Mucosa of descending colon (tissue), 3 donors: ENCODE results near the gene SDR42E1. TPM values are rescaled to one million over a fixed set of nuclear protein-coding genes. Genes with fewer than 3 reads are reported as not detected.

Experiments used
- ATAC-seq: fragments of 200-7000 bp; cut with Tn5 transposase; one replicate; pipeline ENCODE4 v1.9.1; 2020; ENCODE audit warnings: mild to moderate bottlenecking, moderate library complexity
- DNase-seq, 3 donors: peaks; one replicate each; pipeline ENCODE4 v3.0.0-alpha.2; 2020
- H3K36me3 ChIP-seq: fragments of 200-600 bp; one replicate; pipeline ENCODE4 v1.8.0; 2021; ENCODE audit warnings: low read depth, mild to moderate bottlenecking
- H3K4me1 ChIP-seq: fragments of 200-600 bp; one replicate; pipeline ENCODE4 v1.8.0; 2021; ENCODE audit warnings: low read depth, mild to moderate bottlenecking
- H3K4me3 ChIP-seq: fragments of 200-600 bp; one replicate; pipeline ENCODE4 v1.8.0; 2021; ENCODE audit warnings: mild to moderate bottlenecking
- H3K9me3 ChIP-seq: fragments of 200-600 bp; one replicate; pipeline ENCODE4 v1.8.0; 2021; ENCODE audit warnings: mild to moderate bottlenecking
- intact Hi-C, 2 donors: fragments of 100-400 bp; cut with DNase I in 1 of 2; cut with micrococcal nuclease in 1 of 2; formaldehyde crosslinking; loops; one replicate each; pipeline versions ENCODE4 v1.11.0 to v1.11.1; 2022; cut with DNase I, micrococcal nuclease
- total RNA-seq, 3 donors: library from RNA; stranded (reverse); fragmentation: NEBNext Ultra II Directional in 2 of 3; extraction: Animal tissue kit (Norgen Biotek cat#: 25700) in 2 of 3; gene quantifications; one replicate each; pipeline versions ENCODE4 v1.2.1 to v1.2.4, GENCODE V29; 2021 to 2023
- TF ChIP-seq, protein P1 (sequence below): fragments of 200-600 bp; IDR thresholded peaks from one replicate; pipeline ENCODE4 v1.8.0; 2022; ENCODE audit warnings: antibody characterized with exemption, mild to moderate bottlenecking
- donor health status: DM: no; HTN: no; CAD: no; lungs with moderate emphysema.
- donor health status: DM: no; HTN: no; CAD: no.
- donor health status: DM: no; HTN: yes; CAD: no.

Gene SDR42E1
- total RNA-seq, 3 donors from 2014 or later: 5.9 to 14.0 (median 6.7) TPM

DNA sequence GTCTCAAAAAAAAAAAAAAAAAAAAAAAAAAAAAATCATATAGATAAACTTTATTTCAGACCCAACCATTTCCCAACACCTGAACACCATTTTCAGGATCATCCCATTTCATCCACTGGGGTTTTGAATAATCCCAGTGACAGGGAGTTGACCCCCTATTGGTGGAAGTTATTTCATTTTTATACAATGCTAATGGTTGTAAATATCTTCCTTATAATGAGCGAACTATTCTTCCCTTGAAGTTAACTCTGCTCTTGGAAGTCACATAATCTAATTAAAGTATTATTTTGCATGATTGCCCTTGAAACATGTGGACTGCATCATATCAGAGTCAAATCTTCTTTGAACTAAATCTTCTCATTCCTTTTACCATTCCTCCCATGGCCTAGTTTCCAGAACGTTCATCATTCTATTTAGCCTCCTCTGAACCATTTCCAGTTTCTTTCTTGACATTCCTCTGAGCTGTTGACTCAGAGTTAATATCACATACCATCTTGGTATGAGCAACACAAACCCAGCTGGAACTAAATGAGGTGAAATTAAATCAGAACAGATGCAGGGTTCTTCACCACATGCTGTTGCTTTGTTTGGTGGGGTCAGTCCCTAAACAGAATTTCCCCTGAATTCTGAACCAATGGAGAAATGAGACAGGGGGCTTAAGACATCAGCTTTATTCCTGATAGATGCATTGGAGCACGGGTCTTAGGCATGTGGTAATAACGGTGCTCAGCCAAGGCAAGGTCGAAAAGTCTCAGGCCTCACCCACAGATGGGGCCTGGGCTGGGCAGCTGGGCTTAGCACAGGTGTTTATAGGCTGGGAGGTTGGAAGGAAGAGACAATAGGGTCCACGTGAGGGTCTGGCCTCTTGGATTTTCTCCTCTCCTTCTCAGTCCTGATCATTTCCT, 32.7 kb upstream of the SDR42E1 start:
- ATAC-seq (no peak), DNase-seq (no peak)
- Histone ChIP-seq H3K4me3 (no peak overlapping the region), H3K4me1 (peaks cover 5% of the 10 kb centered on the region), H3K36me3 (no peaks in the 10 kb centered on the region), H3K9me3 (no peaks in the 10 kb centered on the region)
- TF ChIP-seq, protein P1, sequence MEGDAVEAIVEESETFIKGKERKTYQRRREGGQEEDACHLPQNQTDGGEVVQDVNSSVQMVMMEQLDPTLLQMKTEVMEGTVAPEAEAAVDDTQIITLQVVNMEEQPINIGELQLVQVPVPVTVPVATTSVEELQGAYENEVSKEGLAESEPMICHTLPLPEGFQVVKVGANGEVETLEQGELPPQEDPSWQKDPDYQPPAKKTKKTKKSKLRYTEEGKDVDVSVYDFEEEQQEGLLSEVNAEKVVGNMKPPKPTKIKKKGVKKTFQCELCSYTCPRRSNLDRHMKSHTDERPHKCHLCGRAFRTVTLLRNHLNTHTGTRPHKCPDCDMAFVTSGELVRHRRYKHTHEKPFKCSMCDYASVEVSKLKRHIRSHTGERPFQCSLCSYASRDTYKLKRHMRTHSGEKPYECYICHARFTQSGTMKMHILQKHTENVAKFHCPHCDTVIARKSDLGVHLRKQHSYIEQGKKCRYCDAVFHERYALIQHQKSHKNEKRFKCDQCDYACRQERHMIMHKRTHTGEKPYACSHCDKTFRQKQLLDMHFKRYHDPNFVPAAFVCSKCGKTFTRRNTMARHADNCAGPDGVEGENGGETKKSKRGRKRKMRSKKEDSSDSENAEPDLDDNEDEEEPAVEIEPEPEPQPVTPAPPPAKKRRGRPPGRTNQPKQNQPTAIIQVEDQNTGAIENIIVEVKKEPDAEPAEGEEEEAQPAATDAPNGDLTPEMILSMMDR: no peak
- intact Hi-C loops: no loop called here

GRCh38 chr16:82042846-82043245, 31.6 kb upstream of the SDR42E1 start:
- no peak overlapping the region for H3K4me3 ChIP-seq
- no peak for DNase-seq
- peaks cover 3% of the 10 kb centered on the region for H3K4me1 ChIP-seq
- intact Hi-C loops: no loop called here
- no peaks in the 10 kb centered on the region for H3K36me3 ChIP-seq
- no peaks in the 10 kb centered on the region for H3K9me3 ChIP-seq
- ATAC-seq: no peak
- TF ChIP-seq, protein P1: no peak

GRCh38 chr16:82042144-82042543, 30.9 kb upstream of the SDR42E1 start:
- peak; percentile 47 for ATAC-seq
- H3K36me3 ChIP-seq: no peaks in the 10 kb centered on the region
- no peak for DNase-seq
- H3K4me3 ChIP-seq: no peak overlapping the region
- TF ChIP-seq, protein P1: no peak
- intact Hi-C loops: no loop called here
- peaks cover 3% of the 10 kb centered on the region for H3K4me1 ChIP-seq
- H3K9me3 ChIP-seq: no peaks in the 10 kb centered on the region

GRCh38 chr16:82041542-82041941, 30.3 kb upstream of the SDR42E1 start:
- intact Hi-C loops: no loop called here
- Histone ChIP-seq H3K36me3 (no peaks in the 10 kb centered on the region), H3K4me3 (no peak overlapping the region), H3K9me3 (no peaks in the 10 kb centered on the region), H3K4me1 (peaks cover 3% of the 10 kb centered on the region)
- TF ChIP-seq, protein P1: no peak
- DNase-seq: no peak
- ATAC-seq: peak; percentile 55

- no peak overlapping the region for H3K4me3 ChIP-seq
- ATAC-seq (no peak), DNase-seq (no peak)
- intact Hi-C loops: no loop called here
- no peaks in the 10 kb centered on the region for H3K9me3 ChIP-seq
- TF ChIP-seq, protein P1: no peak
- no peaks in the 10 kb centered on the region for H3K36me3 ChIP-seq
- H3K4me1 ChIP-seq: peaks cover 3% of the 10 kb centered on the region
Observed at GRCh38 chr16:82040296-82040695, 29.0 kb upstream of the SDR42E1 start.
